ENCODE measurements around the gene GSPT1. TPM values are rescaled to one million over a fixed set of nuclear protein-coding genes. Genes with fewer than 3 reads are reported as not detected.

GSPT1 gene
- total and polyA plus RNA-seq, 3 donors from 2014 or later: 78.5 to 140 (median 83.9) TPM

Small RNA genes within 50 kb of the gene (small RNA-seq; reads per million reads assigned to genes)
- 0 reads per million in 2 donors for gene AC007216.5
- gene COX6CP1: 0 reads per million in 2 donors

Other genes with a start within 250 kb of the GSPT1 start
- gene SNN, start 247.5 kb downstream of the GSPT1 start, total RNA-seq: 10 to 100 TPM in 1 of 2 donors, 1 to 10 TPM in 1; 7.0 to 10.3 TPM
- 10.1 TPM for gene SNN, start 247.5 kb downstream of the GSPT1 start, polyA plus RNA-seq (ENCODE audit: insufficient read depth, low read depth, low replicate concordance)
- gene TXNDC11, start 173.1 kb downstream of the GSPT1 start, total RNA-seq: 10 to 100 TPM; 42.3 to 45.3 TPM
- gene TXNDC11, start 173.1 kb downstream of the GSPT1 start, polyA plus RNA-seq (ENCODE audit: insufficient read depth, low read depth, low replicate concordance): 34.4 TPM
- gene ZC3H7A, start 118.7 kb downstream of the GSPT1 start, total RNA-seq: 10 to 100 TPM; 41.4 to 48.8 TPM
- gene ZC3H7A, start 118.7 kb downstream of the GSPT1 start, polyA plus RNA-seq (ENCODE audit: insufficient read depth, low read depth, low replicate concordance): 24.6 TPM
- 10 to 100 TPM; 79.3 to 97.6 TPM for gene RSL1D1, start 64.4 kb downstream of the GSPT1 start, total RNA-seq
- 101 TPM for gene RSL1D1, start 64.4 kb downstream of the GSPT1 start, polyA plus RNA-seq (ENCODE audit: insufficient read depth, low read depth, low replicate concordance)
- 10 to 100 TPM; 23.9 to 28.7 TPM for gene NPIPB2, start 26.1 kb upstream of the GSPT1 start, total RNA-seq
- gene NPIPB2, start 26.1 kb upstream of the GSPT1 start, polyA plus RNA-seq (ENCODE audit: insufficient read depth, low read depth, low replicate concordance): 30.6 TPM
- 1 to 10 TPM; 3.2 to 4.3 TPM for gene TNFRSF17, start 49.3 kb upstream of the GSPT1 start, total RNA-seq
- 5.2 TPM for gene TNFRSF17, start 49.3 kb upstream of the GSPT1 start, polyA plus RNA-seq (ENCODE audit: insufficient read depth, low read depth, low replicate concordance)
- gene SNX29, start 60.8 kb upstream of the GSPT1 start, total RNA-seq: 10 to 100 TPM; 30.4 to 40.7 TPM
- 19.3 TPM for gene SNX29, start 60.8 kb upstream of the GSPT1 start, polyA plus RNA-seq (ENCODE audit: insufficient read depth, low read depth, low replicate concordance)

Measured in testis (tissue), 3 donors.